Measurements from ENCODE around the gene WBP4.
A peak's percentile ranks its signal among the peaks of the same experiment; 100 is the strongest.

Gene WBP4

DNA sequence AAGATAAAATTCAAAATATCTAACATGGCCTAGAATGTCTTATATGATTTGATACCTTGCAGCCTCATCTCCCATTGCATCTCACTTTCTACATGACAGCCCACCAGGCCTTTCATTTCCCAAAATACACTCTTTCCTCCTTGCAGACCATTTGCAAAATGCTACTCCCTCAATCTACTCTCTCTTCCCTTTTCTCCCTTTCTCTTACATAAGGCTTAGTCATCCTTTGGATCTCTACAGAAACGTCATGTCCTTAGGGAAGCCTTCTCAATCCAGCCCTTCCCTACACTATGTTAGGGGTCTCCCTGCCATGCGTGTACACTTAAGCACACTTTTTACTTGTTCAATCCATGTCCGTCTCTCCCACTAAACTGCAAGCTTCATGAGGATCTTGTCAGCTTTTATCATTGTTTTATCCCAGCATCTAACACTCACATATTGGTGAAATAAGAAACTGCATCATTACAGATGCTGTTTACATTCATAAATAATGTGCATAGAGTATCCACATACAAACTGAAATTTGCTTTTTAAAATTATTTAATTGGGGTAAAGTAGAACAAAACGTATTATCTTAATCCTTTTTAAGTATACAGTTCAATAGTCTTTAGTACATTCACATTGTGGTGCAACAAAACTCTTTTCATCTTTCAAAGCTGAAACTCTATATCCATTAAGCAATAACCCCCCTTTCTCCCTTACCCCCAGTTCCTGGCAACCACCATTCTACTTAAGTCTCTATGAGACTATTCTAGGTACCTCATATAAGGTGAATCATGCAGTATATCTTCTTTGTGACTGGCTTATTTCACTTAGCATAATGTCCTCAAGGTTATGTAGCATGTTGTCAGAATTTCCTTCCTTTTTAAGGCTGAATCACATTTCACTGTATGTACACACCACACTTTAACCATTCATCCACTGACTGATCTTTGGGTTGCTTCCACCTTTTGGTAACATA lies 11.5 kb upstream of the WBP4 start:
- DNase-seq: no peak

DNA sequence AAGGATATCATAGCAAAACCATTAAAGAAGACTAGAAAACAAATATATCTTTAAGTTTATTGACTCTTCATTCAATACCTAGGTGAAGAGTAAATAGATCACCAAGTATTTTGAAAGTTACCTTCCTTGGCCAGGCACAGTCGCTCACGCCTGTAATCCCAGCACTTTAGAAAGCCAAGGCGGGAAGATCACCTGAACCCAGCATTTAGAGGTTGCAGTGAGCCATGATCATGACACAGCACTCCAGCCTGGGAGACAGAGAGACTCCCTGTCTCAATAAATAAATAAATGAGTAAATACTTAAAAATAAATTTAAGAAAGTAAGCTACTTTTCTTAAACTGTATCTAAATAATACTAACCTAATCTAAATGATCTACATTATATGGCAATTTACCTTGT lies 8.9 kb upstream of the WBP4 start:
- no peak for DNase-seq

DNA sequence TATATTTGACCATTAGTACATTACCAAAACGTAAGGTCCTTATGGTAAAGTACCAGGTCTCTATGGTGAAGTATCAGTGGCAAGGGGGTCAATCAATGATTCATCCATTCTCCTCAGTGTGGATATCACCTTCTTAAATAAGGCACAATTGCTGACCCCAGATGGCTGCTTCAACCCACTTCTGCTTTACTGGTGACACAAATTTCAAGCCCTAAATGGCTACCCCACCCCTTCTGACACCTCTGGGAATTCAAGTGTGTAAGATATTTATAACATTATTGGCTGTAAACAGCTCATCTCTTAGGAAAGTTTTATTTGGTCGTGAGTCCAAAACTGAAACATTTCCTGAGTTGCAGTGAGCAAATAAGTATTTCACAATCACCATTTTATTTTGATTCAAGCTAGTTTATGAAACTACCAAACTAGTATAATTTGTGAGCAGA lies 7.9 kb upstream of the WBP4 start:
- no peak for DNase-seq

DNA sequence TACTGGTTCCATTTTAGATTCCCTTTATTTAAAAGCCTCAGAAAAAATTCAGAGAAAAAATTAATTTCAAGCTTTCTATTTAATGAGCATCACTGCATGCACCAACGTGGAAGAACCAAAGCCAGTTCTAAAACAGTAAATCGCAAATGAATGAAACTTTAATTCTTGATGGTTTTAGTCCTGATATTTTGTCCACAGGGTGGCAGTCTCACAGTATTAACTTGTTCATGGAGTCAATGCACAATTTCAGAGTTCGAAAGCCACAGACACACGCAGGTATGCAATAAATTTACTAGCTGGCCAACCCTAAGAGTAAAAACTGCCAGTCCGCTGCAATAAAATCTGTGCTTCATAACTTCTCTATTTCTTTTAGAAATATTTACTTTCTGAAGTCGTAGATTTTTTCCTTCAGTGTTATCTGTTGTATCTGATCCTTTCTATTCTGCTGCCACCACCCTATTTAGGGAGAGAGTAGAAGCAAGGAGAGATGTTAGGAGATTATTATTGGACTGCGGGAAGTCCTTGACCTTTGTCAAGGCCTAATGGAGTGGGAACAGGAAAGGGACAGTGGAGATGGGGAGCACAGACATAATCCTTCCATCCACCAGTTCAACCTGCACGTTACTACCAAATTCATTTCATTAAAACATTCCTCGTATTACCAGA lies 7.0 kb upstream of the WBP4 start:
- DNase-seq: peak; percentile 6

DNA sequence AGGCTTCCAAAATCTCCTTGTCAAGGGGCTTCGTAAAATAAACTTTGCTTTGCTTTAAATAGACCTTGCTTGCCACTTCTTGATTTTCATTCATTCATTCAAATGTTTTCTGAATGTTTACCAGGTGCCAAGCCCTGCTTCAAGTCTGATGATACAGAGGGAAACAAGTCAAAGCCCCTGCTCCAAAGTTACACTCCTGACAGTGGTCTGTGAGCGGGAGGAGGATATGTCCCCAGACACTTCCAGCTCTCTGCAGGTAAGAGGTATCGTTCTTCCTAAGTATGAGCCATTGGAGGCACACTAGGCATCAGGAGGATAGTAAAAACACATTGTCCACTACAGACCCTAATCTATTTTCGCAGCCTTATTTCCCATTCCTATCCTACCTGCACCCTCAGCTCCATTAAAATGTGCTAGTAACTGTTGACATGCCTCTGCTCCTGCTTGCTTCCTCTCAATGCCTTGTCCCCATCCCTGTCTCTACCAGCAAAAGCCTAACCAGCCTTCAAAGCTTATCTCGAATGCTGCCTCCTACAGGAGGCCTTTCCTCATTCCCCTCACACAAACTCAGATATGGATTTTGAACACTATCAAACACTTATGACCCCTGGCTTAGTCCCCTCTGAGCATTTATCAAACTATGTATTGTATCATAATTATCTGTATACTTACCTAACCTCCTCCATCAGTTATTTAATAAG lies 6.2 kb upstream of the WBP4 start:
- no peak for DNase-seq

DNA sequence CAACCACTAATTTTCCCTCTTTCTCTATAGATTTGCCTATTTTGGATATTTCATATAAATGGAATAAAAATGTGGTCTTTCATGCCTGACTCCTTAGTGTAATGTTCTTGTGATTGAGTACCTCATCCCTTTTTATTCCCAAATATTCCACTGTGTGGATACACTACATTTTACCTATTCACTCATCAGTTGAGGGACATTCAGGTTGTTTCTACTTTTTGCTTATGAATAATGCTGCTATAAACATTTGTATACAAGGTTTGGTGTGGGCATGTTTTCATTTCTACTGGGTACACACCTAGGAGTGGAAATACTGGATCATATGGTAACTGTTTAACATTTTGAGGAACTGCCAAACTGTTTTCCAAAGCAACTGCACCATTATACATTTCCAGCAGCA lies 5.1 kb upstream of the WBP4 start:
- no peak for DNase-seq

DNA sequence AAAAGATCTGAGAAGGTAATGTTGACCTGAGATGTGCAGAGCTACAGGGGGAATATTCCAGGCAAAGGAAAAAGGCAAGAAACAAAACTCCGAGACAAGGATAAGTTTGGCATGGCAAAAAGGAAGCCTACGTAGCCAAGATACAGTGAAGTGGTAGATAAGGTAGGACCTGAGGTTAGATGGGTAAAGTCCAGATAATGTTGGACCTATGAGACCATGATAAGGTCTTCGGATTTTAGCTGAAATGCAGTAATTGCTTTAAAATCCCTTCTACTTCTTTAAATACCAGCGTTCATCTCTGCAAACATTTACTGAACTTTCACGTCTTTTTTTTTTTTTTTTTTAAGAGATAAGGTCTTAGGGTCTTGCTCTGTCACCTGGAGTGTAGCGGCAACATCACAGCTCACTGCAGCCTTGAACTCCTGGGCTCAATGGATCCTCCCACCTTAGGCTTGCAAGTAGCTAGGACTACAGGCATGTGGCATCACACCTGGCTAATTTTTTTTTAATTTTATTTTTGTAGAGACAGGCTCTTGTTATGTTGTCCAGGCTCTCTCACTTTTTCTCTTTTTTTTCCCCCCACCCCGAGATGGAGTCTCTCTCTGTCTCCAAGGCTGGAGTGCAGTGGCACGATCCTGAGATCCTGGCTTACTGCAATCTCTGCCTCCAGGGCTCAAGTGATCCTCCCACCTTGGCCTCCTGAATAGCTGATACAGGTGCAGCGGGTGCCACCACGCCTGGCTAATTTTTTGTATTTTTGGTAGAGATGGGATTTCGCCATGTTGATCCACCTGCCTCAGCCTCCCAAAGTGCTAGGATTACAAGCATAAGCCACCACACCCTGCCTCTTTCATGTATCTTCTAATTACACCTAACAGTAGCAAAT lies 4.2 kb upstream of the WBP4 start:
- no peak for DNase-seq

DNA sequence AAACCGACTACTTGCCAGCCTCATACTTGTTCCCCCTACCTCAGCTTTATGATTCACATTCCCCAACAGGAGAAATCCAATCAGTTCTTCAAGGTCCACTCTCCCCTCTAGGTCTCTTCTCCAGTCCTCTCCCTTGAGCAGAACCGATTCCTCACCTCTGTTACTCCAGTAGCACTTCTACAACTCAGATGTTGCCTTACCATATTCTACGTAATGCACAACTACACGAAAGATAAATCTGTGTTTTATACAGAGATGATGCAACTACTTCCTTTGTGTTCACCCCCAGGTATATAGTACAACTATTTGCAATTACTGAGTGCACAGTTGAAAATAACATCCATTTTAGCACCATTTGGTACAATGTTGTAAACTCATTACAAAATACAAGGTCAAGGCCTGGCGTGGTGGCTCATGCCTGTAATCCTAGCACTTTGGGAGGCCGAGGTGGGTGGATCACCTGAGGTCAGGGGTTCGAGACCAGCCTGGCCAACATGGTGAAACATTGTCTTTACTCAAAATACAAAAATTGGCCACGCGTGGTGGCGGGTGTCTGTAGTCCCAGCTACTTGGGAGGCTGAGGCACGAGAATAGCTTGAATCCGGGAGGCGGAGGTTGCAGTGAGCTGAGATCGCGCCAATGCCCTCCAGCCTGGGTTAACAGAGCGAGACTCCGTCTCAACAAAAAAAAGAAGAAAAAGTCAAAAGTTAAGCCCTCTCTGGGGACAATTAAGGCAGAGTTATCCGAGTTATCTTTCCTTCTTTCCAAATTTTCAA lies 2.8 kb upstream of the WBP4 start:
- DNase-seq: no peak

DNA sequence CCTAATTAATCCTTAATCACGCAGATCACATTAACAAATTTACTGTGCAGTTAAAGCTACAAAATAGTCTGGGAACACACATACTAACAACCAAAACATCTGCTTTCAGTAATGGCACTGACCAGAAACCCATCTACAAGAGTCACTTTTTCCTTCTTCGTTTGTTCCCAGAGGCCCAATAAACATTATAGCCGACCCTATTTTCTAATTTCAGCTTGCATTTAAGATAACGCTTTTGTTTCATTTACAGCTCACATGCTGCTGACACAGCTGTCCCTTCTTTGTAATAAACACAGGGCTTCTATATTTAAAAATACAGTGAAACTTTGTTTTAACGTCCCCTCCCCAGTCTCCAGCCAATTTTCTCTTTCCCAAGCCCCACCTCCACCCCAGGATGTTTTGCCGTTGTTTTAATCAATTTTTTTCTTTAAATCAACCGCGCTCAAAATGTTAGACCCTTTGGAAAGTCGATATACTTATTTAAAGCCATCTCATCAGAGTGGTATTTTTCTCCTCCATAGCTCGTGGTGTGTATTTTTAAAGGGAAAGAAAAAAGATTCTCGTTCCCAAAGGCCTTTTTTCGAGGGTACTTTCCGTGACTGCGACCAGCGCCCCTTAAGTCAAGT lies 1.7 kb upstream of the WBP4 start:
- no peak for DNase-seq

DNA sequence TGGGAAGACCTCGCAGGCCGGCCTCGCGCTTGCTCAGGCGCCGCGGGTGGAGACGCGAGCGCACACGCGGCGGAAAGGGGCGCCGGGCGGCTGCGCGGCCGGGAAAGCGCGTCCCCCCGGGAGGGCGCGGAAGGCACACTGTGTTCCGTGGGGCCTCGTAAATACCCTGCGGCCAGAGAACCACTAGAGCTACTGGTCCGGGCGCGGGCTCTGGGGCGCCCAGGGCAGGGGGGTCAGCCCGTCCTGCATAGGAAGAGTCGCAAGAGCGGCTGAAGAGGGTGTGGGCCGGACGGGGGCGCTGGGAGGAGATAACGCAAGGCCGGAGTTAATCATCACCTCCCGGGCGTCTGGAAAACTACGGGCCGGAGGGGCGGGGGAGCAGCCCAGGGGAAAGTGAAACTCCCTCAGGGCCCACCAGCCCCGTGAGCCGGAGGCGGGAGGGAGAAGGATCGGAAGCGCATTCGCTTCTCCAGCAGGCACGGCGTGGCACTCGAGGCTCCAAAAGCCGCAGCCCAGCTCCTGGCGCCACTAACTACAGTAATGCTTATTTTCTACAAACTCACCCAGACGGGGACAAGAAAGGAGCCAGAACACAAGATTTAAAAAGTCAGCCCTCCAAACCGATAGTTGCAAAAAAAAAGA lies 1.1 kb upstream of the WBP4 start:
- DNase-seq: peak; percentile 57

DNA sequence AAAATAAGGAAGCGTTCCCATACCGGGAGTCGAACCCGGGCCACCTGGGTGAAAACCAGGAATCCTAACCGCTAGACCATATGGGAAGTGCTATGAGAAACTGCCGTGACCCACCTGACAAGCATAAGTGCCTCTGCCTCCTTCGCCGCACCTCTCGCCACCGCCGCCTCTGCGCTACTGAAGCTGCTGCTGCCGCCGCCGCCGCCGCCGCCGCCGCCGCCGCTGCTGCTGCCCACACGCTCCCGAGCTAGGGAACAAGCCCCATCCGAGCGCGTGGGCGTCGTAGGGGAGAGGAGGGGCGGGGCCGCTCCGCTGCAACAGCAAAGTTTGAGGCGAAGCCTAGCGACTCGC lies 610 bp upstream of the WBP4 start:
- DNase-seq: peak; percentile 82

DNA sequence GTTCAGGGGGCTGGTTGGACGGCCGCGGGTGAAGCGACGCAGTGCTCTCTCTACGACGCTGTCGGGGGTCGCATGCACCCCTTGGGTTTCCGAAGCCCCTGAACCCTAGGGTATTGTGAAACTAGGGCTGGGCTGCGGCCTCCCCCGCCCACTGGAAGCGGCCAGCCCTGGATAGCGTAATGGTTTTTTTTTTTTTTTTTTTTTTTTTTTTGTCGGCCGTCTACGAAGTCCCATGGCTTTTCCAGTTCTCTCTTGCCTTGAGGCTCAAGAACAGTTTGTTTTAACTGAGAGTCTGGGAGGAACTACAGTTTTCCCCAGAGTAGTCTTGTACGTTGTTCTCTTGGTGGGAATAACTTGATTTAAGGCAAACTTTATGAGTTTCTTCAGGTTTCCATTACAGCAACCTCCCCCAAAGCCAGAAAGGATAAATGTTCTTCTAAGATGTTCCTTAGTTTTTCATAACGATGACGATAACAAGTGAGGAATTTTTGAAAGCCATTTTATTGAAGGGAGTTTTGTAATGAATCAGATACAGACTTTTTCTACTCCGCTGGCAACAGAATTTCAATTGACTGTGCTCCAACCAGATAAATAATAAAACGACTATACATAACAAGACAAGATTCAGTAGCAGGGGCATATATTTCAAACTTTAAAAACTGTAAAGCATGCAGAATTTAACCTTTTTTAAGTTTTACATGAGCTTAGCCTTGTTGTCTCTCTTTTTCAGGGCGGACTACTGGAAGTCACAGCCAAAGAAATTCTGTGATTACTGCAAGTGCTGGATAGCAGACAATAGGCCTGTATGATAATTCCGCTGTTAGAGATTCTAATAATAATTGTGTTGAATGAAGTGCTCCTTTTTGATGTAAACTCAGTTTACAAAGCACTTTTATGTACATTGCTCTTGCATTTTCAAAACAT lies 867 bp downstream of the WBP4 start:
- no peak for DNase-seq

DNA sequence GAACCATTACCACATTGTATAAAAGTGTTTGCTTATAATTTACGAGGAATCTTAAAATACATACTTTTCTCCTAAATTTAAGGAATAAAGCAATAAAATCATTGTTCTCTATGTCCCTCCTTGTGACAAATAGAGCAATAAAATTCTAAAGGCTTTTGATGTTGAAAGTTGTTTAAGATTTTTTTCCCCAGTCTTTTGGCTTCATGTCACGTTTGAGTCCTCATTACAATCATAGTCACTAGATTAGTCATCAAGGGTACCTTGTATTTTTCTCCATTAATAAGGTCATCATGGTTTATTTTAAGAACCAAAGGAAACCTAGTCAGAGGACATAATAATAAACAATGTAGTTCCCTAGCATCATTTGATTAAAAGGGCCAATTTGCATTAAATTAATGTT lies 3.2 kb downstream of the WBP4 start:
- no peak for DNase-seq

DNA sequence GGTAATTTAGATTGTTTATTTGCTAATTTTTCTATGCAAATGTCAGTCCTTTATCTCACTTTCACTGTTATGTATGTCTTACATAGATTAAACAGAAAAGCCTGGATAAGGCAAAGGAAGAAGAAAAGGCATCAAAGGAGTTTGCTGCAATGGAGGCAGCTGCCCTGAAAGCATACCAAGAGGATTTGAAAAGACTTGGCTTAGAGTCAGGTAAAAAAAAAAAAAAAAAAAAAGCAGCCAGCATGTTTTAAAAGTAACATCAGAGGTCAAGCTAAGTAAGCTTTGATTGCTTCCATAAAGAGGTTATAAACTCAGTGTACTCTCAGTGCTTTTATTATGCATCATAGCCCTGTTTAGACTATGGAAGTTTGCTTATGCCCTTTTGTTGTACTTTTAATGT lies 3.8 kb downstream of the WBP4 start:
- no peak for DNase-seq

DNA sequence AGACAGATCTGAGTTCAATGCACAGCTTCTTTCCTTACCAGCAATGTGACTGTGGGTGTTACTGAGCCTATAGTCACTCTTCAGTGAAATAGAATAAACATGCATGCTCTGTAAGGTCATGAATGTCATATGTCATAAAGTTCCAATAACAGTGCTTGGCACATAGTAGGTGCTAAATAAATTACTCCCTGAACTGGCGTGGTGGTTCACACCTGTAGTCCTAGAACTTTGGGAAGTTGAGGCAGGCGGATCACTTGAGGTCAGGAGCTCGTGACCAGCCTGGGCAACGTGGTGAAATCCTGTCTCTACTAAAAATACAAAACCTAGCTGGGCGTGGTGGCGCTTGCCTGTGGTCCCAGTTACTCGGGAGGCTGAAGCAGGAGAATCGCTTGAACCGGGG lies 13.2 kb downstream of the WBP4 start:
- no peak for DNase-seq

DNA sequence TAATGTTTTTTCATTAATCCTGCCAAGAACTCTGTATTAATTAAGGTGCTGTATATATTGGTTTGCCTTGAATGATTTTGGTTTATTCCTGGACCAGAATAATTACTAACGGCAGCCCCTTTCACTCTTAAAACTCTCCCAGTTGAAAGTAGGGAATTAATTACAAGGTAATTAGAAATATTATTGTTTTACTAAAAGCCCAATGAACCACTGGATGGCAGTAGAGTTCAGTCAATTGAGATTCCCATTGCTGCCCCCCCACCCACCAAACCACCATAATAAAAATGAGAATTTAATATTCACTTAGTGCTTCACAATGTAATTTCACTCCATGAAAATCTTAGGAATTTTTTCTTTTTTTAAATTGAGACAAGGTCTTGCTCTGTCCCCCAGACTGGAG lies 13.7 kb downstream of the WBP4 start:
- peak; percentile 12 for DNase-seq

DNA sequence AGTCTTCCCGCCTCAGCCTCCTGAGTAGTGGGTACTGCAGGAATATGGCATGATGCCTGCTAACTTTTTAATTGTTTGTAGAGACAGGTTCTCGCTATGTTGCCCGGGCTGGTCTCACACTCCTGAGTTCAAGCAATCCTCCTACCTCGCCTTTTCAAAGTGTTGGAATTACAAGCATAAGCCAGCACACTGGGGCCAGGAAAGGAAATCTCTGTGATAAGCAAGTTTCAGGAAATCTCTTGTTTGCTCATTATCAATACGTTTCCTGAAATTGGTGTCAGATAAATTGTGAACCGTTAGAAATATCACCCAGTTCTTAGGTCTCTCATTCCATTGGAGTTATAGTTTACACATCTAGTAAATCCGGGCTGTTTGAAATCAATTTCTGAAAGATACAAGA lies 14.2 kb downstream of the WBP4 start:
- no peak for DNase-seq

DNA sequence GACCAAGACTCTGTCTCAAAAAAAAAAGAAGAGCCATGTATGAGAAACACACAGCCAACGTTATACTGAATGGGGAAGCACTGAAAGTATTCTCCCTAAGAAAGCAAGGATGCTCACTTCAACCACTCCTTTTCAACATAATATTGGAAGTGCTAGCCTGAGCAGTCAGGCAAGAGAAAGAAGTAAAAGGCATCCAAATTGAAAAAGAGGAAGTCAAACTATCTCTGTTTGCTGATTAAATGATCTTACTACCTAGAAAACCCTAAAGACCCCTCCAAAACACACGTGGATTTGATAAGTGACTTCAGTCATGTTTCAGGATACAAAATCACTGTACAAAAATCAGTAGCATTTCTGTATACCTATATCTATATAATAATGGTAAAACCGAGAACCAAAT lies 16.2 kb downstream of the WBP4 start:
- DNase-seq: no peak

DNA sequence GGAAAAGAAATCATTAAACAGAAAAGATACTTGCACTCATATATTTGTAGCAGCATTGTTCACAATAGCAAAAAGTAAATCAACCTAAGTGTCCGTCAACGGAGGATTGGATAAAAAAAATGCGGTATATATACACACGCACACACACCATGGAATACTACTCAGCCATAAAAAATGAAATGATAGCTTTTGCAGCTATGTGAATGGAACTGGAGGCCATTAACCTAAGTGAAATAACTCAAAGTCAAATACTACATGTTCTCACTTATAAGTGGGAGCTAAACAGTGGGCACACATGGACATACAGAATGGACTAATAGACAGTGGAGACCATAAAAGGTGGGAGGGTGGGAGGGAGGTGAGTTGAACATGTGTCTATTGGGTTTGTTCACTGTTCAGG lies 18.4 kb downstream of the WBP4 start:
- DNase-seq: no peak
